Measurements from ENCODE around the gene BPIFA1. TPM values are rescaled to one million over a fixed set of nuclear protein-coding genes. Genes with fewer than 3 reads are reported as not detected.

Gene BPIFA1
- total and polyA plus RNA-seq, 2 experiments from 2014 or later = not detected

- no peak for DNase-seq (ENCODE audit: low spot score)
- H4K20me1 ChIP-seq (replicated peaks; ENCODE audit: insufficient read depth) = no peaks in the 10 kb centered on the region
- H2AFZ ChIP-seq = no peak overlapping the region
- 0 out of 3 replicates have a peak, but pooled peaks cover 4% of the 10 kb centered on the region for H3K4me1 Mint-ChIP-seq
- TF ChIP-seq CTCF (conservative IDR thresholded peaks at IDR 0.05; ENCODE audit: low read depth in 2 of 2) (no peak), CREB1 (CRISPR knock-in tag; IDR thresholded peaks at IDR 0.05; ENCODE audit: low read depth) (no peak), EZH2phosphoT487 (IDR thresholded peaks at IDR 0.05; ENCODE audit: unreplicated experiment) (no peak)
- no peak overlapping the region for H3K4me2 ChIP-seq
- H3K27ac ChIP-seq (ENCODE audit: low read depth) = no peak overlapping the region
- no peaks in the 10 kb centered on the region for H3K4me1 ChIP-seq (ENCODE audit: insufficient read depth)
- no peaks in the 10 kb centered on the region for H3K36me3 Mint-ChIP-seq (ENCODE audit: low read depth)
- no peaks in the 10 kb centered on the region for H3K79me2 ChIP-seq (replicated peaks; ENCODE audit: insufficient read depth)
- no peak overlapping the region for H3K4me3 Mint-ChIP-seq
- no peaks in the 10 kb centered on the region for H3K27me3 ChIP-seq (ENCODE audit: insufficient read depth)
- H3K36me3 ChIP-seq (ENCODE audit: insufficient read depth) = no peaks in the 10 kb centered on the region
- H3F3A ChIP-seq (replicated peaks; ENCODE audit: low read depth) = no peaks in the 10 kb centered on the region
- no peak for ATAC-seq
- peaks cover 5% of the 10 kb centered on the region for H3K27me3 Mint-ChIP-seq (ENCODE audit: insufficient read depth, low read depth, poor library complexity)
- H3K4me3 ChIP-seq = no peak overlapping the region
- H3K27ac Mint-ChIP-seq = no peak overlapping the region
- no peaks in the 10 kb centered on the region; the same call in 2 of the 3 replicates for H3K9me3 Mint-ChIP-seq
- no peaks in the 10 kb centered on the region; the same call in 1 of the 2 replicates for H3K9me2 ChIP-seq (ENCODE audit: insufficient read depth)
These were observed 44.3 kb upstream of the BPIFA1 start for GRCh38 chr20:33191484-33191883.

DNA sequence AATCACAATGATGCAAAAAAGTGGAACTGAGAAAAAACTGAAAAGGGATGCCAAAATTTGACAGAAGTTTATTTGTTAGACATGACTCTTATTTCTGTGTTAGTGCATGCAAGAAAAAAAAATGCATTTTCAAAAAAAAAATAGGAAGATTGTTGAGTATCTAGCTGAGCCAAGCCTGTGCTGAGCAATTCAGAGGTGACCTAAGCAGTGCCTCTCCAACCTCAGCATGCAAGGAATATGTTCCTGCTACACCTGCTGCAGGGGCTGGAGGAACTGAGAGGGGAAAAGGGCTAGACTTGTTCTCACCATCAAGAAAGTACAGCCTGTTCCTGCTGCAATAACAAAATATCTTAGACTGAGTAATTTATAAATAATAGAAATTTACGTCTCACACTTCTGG is 43.8 kb upstream of the BPIFA1 start:
- no peaks in the 10 kb centered on the region for H3F3A ChIP-seq (replicated peaks; ENCODE audit: low read depth)
- H3K27ac ChIP-seq (ENCODE audit: low read depth) = no peak overlapping the region
- no peak for ATAC-seq
- no peaks in the 10 kb centered on the region for H3K79me2 ChIP-seq (replicated peaks; ENCODE audit: insufficient read depth)
- Mint-ChIP-seq H3K27me3 (ENCODE audit: insufficient read depth, low read depth, poor library complexity) (peaks cover 5% of the 10 kb centered on the region), H3K4me3 (no peak overlapping the region), H3K9me3 (no peaks in the 10 kb centered on the region), H3K4me1 (0 out of 3 replicates have a peak, but pooled peaks cover 4% of the 10 kb centered on the region), H3K27ac (no peak overlapping the region), H3K36me3 (ENCODE audit: low read depth) (no peaks in the 10 kb centered on the region)
- H3K27me3 ChIP-seq (ENCODE audit: insufficient read depth) = no peaks in the 10 kb centered on the region
- no peak overlapping the region for H2AFZ ChIP-seq
- no peaks in the 10 kb centered on the region; the same call in 1 of the 2 replicates for H3K9me2 ChIP-seq (ENCODE audit: insufficient read depth)
- H3K4me1 ChIP-seq (ENCODE audit: insufficient read depth) = no peaks in the 10 kb centered on the region
- DNase-seq (ENCODE audit: low spot score) = no peak
- H4K20me1 ChIP-seq (replicated peaks; ENCODE audit: insufficient read depth) = no peaks in the 10 kb centered on the region
- no peaks in the 10 kb centered on the region for H3K36me3 ChIP-seq (ENCODE audit: insufficient read depth)
- no peak overlapping the region for H3K4me3 ChIP-seq
- no peak overlapping the region for H3K4me2 ChIP-seq
- TF ChIP-seq, protein P1, sequence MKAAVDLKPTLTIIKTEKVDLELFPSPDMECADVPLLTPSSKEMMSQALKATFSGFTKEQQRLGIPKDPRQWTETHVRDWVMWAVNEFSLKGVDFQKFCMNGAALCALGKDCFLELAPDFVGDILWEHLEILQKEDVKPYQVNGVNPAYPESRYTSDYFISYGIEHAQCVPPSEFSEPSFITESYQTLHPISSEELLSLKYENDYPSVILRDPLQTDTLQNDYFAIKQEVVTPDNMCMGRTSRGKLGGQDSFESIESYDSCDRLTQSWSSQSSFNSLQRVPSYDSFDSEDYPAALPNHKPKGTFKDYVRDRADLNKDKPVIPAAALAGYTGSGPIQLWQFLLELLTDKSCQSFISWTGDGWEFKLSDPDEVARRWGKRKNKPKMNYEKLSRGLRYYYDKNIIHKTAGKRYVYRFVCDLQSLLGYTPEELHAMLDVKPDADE (IDR thresholded peaks at IDR 0.05) = no peak
- TF ChIP-seq CTCF (conservative IDR thresholded peaks at IDR 0.05; ENCODE audit: low read depth in 2 of 2) (no peak), JUNB (IDR thresholded peaks at IDR 0.05; ENCODE audit: unreplicated experiment) (no peak), STAT1 (IDR thresholded peaks at IDR 0.05; ENCODE audit: unreplicated experiment) (no peak), ZNF114 (CRISPR knock-in tag; IDR thresholded peaks at IDR 0.05) (no peak), EZH2 (IDR thresholded peaks at IDR 0.05; ENCODE audit: low read depth, unreplicated experiment) (no peak), NANOG (IDR thresholded peaks at IDR 0.05; ENCODE audit: borderline replicate concordance) (no peak), EZH2phosphoT487 (IDR thresholded peaks at IDR 0.05; ENCODE audit: unreplicated experiment) (no peak), CREB1 (CRISPR knock-in tag; IDR thresholded peaks at IDR 0.05; ENCODE audit: low read depth) (no peak), POLR2AphosphoS5 (IDR thresholded peaks at IDR 0.05; ENCODE audit: low read depth) (no peak), ZNF462 (CRISPR knock-in tag; IDR thresholded peaks at IDR 0.05) (no peak)

All from GM23338 (cell line).